ENCODE results near the gene SKAP2.
"Not testable (repeated sequence)": the region's sequence is repeated elsewhere in the genome, so short reads cannot be mapped to it uniquely, and the experiment has no call there.

SKAP2 gene

DNA sequence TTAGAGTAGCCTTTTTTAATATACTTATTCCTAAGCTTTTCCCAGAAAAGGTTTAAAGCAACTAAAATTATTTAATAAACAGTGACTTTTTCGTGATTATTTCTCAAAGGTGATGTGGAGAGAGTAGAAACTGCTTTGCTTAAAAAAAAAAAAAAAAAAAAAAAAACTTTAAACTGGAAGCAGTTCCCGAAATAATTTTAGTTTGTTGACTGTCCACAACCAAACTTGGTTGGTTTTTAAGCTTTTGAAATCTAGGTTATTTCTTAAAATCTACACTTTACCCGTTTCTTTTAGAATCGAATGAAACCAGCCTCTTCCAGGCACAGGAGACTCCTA lies 7.3 kb downstream of the SKAP2 start:
- no peak for DNase-seq (ENCODE audit: low read depth)

DNA sequence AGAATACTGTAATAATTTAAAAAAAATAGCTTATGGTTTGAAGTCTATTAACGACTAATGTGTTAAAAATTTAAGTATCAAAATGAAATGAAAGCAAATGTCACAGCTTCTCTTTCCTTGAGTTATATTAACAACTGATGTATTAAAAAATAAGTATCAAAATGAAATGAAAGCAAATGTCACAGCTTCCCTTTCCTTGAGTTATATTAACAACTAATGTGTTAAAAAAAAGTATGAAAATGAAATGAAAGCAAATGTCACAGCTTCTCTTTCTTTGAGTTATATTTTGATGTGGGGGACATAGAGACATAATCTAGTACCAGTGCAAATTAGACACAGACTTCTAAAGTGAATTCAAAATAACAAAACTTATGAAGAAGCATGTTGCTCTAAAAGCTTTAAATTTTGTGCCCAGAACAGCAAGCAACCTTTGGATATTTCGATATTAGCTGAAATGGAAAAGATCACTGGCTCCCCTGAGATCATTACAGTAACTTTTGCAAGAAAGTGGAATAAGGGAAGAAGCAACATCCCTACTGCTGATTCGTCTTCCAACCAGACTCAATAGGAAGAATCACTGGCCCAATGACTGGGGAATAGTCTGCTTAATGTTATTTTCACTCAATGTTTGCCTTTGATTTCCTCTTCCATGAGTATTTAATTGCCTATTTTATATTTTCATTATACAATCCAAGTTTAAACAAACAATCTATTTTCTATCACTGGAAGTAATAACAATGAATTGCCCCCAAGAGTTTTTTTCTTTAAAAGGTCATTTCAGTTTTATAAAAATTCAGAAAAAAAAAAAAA lies 8.0 kb downstream of the SKAP2 start:
- no peak for DNase-seq (ENCODE audit: low read depth)

DNA sequence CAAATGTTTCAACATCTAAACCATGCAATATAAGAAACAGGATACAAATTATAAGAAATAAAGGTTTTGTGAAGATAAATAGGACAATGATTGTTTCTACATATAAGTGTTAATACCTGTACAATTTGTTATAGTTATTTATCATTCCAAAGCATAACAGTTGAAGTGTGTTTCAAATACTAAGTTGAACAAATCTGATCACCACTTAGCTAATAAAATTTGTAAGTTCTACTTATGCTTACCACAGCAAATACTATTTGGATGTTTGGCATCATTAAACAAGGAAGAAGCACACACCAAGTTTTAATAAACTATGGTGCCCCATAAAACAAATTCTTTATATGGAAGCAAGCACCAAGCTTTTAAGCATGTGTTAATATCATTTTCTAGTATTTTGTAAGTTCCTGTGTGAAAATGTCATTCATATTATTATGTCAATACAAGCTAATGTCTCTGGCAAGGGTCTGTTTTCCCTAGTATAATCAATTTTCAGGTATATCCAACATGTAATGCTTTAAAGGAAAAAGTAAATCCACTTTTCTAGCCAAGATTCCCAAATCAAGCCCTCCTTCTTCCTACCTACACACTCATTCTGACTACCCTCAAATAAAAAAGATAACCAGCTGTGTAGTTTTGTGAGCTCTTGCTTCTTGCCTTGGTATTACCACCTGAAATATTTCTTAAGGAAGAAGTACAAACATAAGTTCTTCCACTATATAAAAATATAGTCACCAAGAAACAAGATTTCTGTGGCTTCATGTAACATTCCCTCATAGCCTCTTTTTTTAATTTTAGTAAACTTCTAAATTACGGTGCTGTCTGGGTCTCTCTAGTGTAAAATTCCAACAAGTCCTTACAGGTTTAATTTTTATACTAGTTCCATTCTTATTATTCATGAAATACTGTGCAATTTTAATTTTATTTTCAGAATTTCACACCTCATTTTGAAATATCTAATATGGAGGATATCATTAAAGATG lies 9.2 kb downstream of the SKAP2 start:
- no peak for DNase-seq (ENCODE audit: low read depth)

DNA sequence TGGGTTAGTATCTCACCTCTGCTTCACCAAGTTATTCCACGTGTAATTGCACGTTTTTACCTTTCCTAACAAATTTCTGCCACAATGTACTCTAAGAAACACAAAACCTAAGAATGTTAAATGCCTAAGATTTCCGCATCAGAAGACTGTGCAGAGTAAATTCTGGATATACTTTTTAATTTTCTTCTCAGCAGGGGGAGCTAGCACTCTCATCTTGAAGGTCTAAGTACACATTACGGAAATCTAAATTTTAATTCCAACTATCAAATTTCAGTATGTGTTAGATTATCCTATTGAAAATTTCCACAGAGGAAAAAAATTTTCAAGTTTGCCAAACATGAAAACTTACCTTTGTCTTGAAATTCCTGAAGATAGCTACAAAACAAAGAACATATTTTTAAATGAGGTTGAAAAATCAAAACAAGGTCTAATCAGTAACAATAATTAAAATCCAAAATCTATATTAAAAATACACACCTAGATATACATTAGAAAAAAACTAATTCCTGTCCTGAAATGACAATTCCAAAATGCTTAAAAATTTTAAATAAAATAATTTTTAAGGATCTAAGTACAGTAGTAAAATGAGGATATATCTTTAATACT lies 10.5 kb downstream of the SKAP2 start:
- DNase-seq (ENCODE audit: low read depth): no peak

DNA sequence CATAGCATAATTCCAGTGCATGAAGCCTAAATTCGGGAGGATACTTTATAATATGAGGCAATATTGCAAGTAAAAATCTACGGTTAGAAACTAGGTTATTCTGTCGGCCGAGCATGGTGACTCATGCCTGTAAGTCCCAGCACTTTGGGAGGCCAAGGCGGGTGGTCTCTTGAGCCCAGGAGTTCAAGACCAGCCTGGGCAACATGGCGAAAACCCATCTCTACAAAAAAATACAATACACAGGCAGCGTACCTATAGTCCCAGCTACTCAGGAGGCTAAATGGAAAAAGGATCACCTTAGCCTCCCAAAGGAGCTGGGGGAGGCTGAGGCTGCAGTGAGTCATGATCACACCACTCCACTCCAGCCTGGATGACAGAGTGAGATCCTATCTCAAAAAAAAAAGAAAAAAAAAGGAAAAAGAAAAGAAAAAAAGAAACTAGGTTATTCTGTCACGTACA lies 14.2 kb downstream of the SKAP2 start:
- DNase-seq (ENCODE audit: low read depth): no peak

DNA sequence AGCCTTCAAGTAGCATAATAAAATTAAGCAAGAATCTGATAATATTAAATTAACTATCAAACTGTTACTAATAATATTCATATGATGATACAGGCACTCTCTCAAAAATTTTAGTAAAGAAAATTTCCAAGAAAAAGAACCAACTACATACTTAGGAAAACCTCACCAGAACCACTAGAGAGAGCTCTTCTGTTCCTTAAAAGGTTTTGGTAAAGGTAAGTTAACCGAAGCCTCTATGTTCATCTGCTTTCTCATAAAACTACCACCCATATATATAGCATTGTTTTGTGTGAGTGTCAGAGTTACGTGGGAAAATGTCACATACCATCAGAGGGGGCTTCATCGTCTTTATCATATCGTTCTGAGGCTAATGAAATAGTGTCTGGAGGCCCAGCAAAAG lies 20.7 kb downstream of the SKAP2 start:
- no peak for DNase-seq (ENCODE audit: low read depth)

DNA sequence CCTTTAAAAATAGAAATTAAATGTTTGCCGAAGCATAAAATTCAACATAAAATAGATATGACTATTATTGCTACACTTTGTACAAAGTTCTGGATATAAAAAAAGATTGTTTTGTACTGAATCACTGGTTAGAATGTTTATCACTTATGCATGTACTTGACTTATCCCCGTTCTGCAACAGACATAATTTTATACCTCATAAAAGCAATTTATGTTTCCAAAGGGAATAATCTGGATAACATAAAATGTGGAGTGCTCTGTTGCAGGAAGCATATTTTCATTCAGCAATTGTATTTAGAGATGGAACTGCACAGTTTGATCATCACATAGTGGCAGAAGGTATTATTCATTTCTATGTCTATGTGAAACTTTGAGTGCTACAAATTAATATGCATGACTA lies 21.5 kb downstream of the SKAP2 start:
- no peak for DNase-seq (ENCODE audit: low read depth)

DNA sequence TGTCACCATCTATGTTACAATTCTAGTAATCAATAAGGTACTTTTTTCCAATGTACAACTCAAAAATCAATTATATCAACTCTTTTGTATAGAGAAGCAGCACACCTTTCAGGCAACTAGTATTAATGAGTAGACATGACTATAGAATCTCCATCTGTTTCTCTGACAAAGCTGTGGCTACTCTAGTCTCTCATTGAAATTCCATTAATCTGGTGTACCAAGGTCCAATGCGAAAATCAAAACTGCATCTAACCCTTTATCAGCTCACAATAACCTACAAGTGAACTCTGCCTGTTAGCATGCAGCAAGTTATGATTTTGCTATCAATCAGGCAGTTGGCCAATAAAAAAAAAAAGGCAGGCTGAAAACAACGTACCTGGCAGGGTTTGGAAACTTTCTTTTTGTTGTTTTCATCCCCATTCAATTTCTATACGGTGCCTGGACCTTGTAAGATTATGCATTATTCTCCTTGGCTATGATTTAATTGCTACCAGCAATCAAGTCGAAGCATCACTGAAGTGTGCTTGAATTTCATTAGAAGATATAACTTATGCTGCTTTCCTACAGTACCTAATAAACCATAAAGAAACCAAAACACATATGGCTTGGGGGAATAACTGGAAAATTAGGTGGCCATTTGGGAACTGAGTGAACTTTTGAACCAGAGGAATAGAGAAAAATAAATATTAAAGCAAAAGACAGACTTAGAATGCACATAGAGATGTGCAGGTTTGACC lies 23.2 kb downstream of the SKAP2 start:
- DNase-seq (ENCODE audit: low read depth): no peak

DNA sequence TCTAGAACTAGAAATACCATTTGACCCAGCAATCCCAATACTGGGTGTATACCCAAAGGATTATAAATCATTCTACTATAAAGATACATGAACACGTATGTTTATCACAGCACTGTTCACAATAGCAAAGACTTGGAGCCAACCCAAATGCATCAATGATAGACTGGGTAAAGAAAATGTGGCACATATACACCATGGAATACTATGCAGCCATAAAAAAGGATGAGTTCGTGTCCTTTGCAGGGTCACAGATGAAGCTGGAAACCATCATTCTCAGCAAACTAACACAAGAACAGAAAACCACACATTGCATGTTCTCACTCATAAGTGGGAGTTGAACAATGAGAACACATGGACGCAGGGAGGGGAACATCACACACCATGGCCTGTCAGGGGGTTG lies 27.6 kb downstream of the SKAP2 start:
- not testable (repeated sequence) for DNase-seq (ENCODE audit: low read depth)

DNA sequence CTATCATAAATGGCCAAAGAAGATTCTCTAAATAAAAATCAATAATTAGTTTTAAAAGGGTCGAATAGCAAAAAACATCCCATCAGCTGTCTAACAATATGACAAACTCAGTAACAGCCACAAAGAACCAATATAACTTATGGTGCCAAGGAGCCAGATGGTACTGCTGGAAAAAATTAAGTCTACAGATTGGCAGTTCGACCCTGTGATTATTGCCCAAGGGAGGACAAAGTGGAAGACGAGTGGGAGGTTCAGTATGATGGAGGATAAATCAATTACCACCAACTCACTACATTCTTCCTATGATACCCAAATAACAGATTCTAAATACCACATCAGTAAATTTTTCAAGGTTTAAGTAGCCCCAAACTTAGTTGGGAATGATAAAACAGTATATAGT lies 49.0 kb downstream of the SKAP2 start:
- no peak for DNase-seq (ENCODE audit: low read depth)

DNA sequence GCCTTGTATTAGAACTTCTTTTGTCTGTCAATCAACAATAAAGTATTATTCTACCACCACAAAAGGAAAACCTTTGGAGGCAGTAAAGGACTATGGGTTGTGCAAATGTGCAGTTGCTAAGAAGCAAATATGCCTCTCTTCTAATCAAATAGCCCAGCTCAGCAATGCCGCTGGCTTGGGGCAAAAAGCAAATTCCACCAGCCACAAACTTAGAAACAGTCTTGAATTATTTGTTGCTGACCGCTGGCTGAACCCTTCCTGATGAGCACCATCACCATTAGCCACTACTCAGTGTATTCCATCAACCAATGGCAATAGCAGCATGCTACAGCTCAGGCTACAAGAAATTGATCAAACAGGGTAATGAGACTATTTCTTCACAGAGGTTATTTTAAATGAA lies 51.0 kb downstream of the SKAP2 start:
- DNase-seq (ENCODE audit: low read depth): no peak

DNA sequence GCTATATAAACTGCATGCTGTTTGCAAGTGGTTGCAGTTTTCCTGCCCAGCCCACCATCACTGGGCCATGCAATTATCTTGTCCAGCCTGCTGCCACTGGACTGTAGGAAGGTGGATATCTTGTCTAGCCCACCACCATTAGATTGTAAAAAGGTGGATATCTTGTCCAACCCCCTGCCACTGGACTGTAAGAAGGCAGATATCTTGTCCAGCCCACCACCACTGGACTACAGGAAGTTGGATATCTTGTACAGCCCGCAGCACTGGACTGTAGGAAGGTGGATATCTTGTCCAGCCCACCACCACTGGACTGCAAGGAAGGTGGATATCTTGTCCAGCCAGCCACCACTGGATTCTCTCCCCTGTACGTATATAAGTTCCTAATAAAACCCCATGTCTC lies 69.8 kb downstream of the SKAP2 start:
- DNase-seq (ENCODE audit: low read depth): no peak

DNA sequence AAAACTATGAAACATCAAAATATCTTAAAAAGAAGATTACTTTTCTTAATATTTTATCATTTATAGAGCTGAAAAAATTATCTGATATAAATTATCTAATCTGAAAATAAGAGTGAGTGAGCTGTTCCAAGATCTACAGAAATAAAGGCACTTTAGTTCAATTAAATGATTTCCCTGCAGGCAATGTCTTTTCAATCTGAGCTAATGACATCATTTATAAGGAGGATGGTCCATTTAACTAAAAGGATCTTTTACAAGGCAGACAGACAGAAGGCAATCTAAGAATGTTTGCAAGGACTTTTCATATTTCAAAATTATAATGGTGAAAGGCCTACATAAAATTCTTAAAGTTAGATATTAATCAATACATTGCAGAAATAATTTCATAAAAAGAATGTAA lies 71.8 kb downstream of the SKAP2 start:
- DNase-seq (ENCODE audit: low read depth): no peak

DNA sequence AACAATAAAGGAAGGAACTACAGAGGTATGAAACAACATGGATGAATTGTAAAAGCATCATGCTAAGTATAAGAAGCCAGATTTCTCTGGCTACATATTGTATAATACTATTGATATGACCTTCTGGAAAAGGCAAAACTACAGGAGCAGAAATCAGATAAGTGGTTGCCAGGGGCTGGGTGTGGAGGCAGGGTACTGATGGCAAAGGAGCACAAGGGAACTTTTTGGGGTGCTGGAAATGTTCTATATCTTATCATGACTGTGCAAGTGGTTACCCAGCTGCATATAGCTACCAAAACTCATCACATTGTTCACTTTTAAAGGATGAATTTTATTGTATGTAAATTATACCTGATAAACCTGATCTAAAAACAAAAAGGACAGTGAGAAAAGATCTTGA lies 72.4 kb downstream of the SKAP2 start:
- no peak for DNase-seq (ENCODE audit: low read depth)

DNA sequence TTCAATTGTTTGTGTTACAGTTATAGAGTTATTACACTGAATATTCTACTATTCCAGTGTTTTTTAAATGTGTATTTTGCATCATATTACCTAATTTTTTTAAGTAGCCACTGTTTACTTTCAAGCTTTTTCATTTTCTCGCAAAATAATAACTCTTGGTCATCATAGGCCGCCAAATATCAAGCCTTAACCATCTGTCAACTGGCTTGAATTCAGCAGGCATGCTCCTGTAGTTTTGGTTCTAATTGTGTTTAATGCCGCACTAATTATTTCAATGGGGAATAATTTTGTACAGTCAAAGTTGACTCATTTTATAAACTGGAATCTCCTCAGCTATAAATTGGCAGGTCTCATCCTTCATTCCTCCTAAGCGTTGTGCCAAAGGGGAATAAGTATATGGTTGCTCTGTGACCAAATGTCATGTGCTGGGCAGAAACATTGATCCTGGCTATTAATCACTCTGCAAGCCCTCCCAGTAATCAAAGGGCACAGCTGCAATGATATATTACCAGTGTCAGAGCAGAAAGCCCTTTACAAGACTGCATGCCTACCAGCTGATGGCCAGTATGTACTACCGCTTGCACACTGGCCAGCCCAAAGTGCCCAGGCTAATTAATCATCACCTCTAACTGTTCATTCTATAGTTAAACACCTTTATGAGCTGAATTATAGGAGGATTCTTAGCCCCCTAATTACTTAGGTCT lies 74.8 kb downstream of the SKAP2 start:
- DNase-seq (ENCODE audit: low read depth): no peak

DNA sequence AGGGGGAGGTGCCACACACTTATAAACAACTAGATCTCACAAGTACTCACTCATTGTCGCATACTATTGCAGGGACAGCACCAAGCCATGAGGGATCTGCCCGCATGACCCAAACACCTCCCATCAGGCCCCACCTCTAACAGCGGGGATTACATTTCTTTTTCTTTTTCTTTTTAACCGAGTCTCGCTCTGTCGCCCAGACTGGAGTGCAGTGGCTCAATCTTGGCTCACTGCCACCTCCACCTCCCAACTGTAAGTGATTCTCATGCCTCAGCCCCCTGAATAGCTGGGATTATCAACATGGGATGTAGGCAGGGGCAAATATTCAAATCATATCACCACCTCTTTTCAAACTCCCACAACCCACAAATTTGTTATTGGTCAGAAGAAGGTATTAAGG lies 76.7 kb downstream of the SKAP2 start:
- no peak for DNase-seq (ENCODE audit: low read depth)

DNA sequence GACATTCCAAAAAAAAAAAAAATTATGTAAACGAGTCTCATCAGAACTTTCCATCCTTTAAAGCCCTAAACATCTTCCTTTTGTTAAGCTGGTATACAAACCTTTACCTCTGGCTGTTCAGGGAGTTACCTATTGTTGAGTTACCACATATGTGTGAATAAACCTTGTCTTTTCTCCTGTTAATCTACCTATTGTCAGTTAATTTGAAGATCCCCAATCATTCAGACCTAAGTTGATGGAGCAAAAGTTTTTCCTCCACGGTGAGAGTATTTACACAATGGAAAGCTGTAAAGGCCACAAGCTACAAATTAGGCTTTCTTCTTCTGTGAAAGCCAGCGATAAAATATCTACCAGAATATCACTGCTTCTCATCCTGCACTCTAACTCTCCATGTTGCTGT lies 80.3 kb downstream of the SKAP2 start:
- no peak for DNase-seq (ENCODE audit: low read depth)

DNA sequence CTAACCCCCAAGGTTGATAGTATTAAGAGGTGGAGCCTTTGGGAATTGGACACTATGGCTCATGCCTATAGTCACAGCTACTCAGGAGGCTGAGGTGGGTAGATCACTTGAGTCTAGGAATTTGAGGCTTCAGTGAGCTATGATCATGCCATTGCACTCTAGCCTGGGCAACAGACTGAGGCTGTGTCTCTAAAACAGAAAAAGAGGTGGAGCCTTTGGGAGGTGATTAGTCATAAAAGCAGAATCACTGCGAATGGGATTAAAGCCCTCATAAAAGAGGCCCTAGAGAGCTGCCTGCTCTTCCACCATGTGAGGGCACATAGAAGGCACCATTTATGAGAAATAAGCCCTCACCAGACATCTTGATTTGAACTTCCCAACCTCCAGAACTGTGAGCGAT lies 81.9 kb downstream of the SKAP2 start:
- no peak for DNase-seq (ENCODE audit: low read depth)

DNA sequence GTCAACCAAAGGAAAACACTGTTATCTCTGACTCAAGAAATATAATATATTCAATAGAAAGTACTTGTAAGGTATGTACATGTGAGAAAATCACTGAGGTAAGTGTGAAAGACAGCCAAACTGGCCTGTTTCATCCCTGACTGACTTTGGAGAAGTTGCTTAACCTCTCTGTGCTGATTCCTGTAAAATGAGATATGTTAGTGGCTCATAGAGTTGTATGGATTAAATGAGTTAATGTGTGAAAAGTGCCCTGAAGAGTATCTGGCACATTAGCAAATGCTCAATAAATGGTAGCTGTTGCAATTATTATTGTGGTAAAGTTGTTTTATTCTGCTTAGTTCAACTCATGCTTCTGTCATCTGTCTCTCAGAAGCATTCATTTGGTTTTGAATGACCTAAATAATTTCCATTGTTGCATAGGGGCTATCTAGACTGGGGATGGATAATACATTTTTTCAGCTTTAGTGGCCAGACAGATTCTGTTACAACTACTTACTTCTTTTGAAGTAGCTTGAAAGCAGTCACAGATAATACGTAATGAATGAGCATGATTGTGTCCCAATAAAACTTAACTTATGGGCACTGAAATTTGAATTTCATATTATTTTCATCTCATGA lies 84.3 kb downstream of the SKAP2 start:
- DNase-seq (ENCODE audit: low read depth): no peak

DNA sequence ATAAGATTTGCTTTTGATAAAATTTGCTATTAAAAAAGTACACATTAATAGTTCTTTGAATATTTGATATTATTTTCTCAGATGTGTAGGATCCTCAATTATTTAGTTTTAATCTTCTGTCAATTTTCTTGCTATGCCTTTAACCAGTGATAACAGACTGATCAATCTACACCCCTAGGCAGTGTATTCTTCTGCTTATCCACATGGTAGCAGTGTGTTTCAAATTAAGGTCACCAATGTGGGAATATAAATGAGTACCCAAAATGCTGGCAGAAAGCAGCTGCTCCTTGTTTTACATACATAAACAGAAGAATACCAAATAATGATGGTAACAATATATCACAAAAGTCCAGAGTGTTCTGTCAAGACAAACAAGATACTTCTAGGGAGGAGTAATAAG lies 87.0 kb downstream of the SKAP2 start:
- DNase-seq (ENCODE audit: low read depth): no peak

DNA sequence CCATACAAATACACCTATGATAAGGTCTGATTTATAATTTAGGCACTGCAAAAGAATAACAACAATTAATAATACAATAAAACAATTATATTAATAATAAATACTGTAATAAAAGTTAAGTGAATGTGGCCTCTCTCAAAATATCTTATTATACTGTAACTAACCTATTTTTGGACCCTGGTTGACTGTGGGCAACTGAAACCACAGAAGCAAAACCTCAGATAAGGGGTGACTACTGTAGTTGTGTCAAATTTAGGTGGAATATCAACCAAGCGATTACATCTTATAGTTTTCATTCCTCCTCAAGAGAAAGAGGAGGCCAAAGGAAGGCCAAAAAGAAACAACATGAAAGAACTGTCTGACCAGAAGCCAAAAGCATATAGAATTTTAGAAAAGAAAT lies 103.9 kb downstream of the SKAP2 start:
- no peak for DNase-seq (ENCODE audit: low read depth)
